Esophagus muscularis mucosa (tissue), 3 donors: Measurements from ENCODE around the gene MAPK7.

Experiments used
- POLR2A ChIP-seq: fragments of 450-650 bp; IDR thresholded peaks from one replicate; pipeline ENCODE4 v1.6.1; 2017; ENCODE audit warnings: antibody characterized with exemption, moderate library complexity, mild to moderate bottlenecking, low read depth
- POLR2AphosphoS5 ChIP-seq, 2 donors: sonication (generic); formaldehyde crosslinking; IDR thresholded peaks; one replicate each; pipeline ENCODE4 v1.6.1; 2017; ENCODE audit warnings: antibody characterized with exemption in 2 of 2
- TF ChIP-seq, protein P1 (sequence below), 3 experiments: fragments of 200-600 bp in 2 of 3; fragments of 450-650 bp in 1 of 3; sonication (generic) in 2 of 3; IDR thresholded peaks; one replicate each; pipeline ENCODE4 v1.5.1; 2017 to 2019; ENCODE audit warnings: antibody characterized with exemption in 3 of 3, mild to moderate bottlenecking in 2 of 3, moderate library complexity in 1 of 3

DNA sequence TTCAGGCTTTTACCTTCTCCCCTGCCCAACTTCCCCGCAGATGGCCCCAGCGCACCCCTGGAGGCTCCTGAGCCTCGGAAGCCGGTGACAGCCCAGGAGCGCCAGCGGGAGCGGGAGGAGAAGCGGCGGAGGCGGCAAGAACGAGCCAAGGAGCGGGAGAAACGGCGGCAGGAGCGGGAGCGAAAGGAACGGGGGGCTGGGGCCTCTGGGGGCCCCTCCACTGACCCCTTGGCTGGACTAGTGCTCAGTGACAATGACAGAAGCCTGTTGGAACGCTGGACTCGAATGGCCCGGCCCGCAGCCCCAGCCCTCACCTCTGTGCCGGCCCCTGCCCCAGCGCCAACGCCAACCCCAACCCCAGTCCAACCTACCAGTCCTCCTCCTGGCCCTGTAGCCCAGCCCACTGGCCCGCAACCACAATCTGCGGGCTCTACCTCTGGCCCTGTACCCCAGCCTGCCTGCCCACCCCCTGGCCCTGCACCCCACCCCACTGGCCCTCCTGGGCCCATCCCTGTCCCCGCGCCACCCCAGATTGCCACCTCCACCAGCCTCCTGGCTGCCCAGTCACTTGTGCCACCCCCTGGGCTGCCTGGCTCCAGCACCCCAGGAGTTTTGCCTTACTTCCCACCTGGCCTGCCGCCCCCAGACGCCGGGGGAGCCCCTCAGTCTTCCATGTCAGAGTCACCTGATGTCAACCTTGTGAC is 3.6 kb downstream of the MAPK7 start:
- TF ChIP-seq POLR2AphosphoS5 (IDR thresholded peaks at IDR 0.05) = no peak
- TF ChIP-seq, protein P1, sequence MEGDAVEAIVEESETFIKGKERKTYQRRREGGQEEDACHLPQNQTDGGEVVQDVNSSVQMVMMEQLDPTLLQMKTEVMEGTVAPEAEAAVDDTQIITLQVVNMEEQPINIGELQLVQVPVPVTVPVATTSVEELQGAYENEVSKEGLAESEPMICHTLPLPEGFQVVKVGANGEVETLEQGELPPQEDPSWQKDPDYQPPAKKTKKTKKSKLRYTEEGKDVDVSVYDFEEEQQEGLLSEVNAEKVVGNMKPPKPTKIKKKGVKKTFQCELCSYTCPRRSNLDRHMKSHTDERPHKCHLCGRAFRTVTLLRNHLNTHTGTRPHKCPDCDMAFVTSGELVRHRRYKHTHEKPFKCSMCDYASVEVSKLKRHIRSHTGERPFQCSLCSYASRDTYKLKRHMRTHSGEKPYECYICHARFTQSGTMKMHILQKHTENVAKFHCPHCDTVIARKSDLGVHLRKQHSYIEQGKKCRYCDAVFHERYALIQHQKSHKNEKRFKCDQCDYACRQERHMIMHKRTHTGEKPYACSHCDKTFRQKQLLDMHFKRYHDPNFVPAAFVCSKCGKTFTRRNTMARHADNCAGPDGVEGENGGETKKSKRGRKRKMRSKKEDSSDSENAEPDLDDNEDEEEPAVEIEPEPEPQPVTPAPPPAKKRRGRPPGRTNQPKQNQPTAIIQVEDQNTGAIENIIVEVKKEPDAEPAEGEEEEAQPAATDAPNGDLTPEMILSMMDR (IDR thresholded peaks at IDR 0.05) = no peak
- no peak for TF ChIP-seq POLR2A
